ENCODE results near the gene AMPD2.

AMPD2 gene

GRCh38 chr1:109605381-109605780 is 14.3 kb upstream of the AMPD2 start:
- Histone ChIP-seq H3K9me2 (replicated peaks; ENCODE audit: insufficient read depth, low read length) (no peaks in the 10 kb centered on the region), H2AFZ (ENCODE audit: low read depth, low read length, severe bottlenecking) (no peak overlapping the region), H3K9ac (ENCODE audit: low read length) (no peak overlapping the region), H3K36me3 (ENCODE audit: low read length) (no peaks in the 10 kb centered on the region), H4K20me1 (ENCODE audit: low read depth, low read length) (no peaks in the 10 kb centered on the region), H3K79me2 (ENCODE audit: insufficient read depth, low read length) (no peaks in the 10 kb centered on the region), H3F3A (ENCODE audit: insufficient read depth) (no peaks in the 10 kb centered on the region), H3K4me2 (ENCODE audit: low read depth, low read length, poor library complexity, severe bottlenecking) (no peak overlapping the region), H3K27me3 (ENCODE audit: low read length) (no peaks in the 10 kb centered on the region), H3K27ac (ENCODE audit: low read depth, low read length) (no peak overlapping the region), H3K4me3 (ENCODE audit: insufficient read depth, low read length, poor library complexity, severe bottlenecking) (no peak overlapping the region), H3K9me3 (ENCODE audit: insufficient read depth, low read length) (no peaks in the 10 kb centered on the region)
- no peak for TF ChIP-seq CTCF (IDR thresholded peaks at IDR 0.05; ENCODE audit: insufficient read depth, low read length, poor library complexity, severe bottlenecking)
- TF ChIP-seq EZH2phosphoT487 (conservative IDR thresholded peaks at IDR 0.05; ENCODE audit: low read length) = no peak

GRCh38 chr1:109609881-109610280 is 9.8 kb upstream of the AMPD2 start:
- no peak overlapping the region for H2AFZ ChIP-seq (ENCODE audit: low read depth, low read length, severe bottlenecking)
- H3K9me3 ChIP-seq (ENCODE audit: insufficient read depth, low read length) = no peaks in the 10 kb centered on the region
- no peaks in the 10 kb centered on the region for H3K36me3 ChIP-seq (ENCODE audit: low read length)
- no peak for TF ChIP-seq EZH2phosphoT487 (conservative IDR thresholded peaks at IDR 0.05; ENCODE audit: low read length)
- H3K27me3 ChIP-seq (ENCODE audit: low read length) = no peaks in the 10 kb centered on the region
- no peak overlapping the region for H3K27ac ChIP-seq (ENCODE audit: low read depth, low read length)
- no peak overlapping the region for H3K4me2 ChIP-seq (ENCODE audit: low read depth, low read length, poor library complexity, severe bottlenecking)
- H3K79me2 ChIP-seq (ENCODE audit: insufficient read depth, low read length) = no peaks in the 10 kb centered on the region
- no peaks in the 10 kb centered on the region for H3K9me2 ChIP-seq (replicated peaks; ENCODE audit: insufficient read depth, low read length)
- H4K20me1 ChIP-seq (ENCODE audit: low read depth, low read length) = no peaks in the 10 kb centered on the region
- H3F3A ChIP-seq (ENCODE audit: insufficient read depth) = no peaks in the 10 kb centered on the region
- H3K9ac ChIP-seq (ENCODE audit: low read length) = no peak overlapping the region
- H3K4me3 ChIP-seq (ENCODE audit: insufficient read depth, low read length, poor library complexity, severe bottlenecking) = no peak overlapping the region

GRCh38 chr1:109610609-109611307 is 8.9 kb upstream of the AMPD2 start:
- H3K9me3 ChIP-seq (ENCODE audit: insufficient read depth, low read length) = no peaks in the 10 kb centered on the region
- no peaks in the 10 kb centered on the region for H3K27me3 ChIP-seq (ENCODE audit: low read length)
- no peaks in the 10 kb centered on the region for H3K79me2 ChIP-seq (ENCODE audit: insufficient read depth, low read length)
- no peaks in the 10 kb centered on the region for H4K20me1 ChIP-seq (ENCODE audit: low read depth, low read length)
- H3K9me2 ChIP-seq (replicated peaks; ENCODE audit: insufficient read depth, low read length) = no peaks in the 10 kb centered on the region
- H3K9ac ChIP-seq (ENCODE audit: low read length) = no peak overlapping the region
- no peak overlapping the region for H3K4me2 ChIP-seq (ENCODE audit: low read depth, low read length, poor library complexity, severe bottlenecking)
- no peaks in the 10 kb centered on the region for H3K36me3 ChIP-seq (ENCODE audit: low read length)
- H3F3A ChIP-seq (ENCODE audit: insufficient read depth) = no peaks in the 10 kb centered on the region
- no peak overlapping the region for H3K27ac ChIP-seq (ENCODE audit: low read depth, low read length)
- H2AFZ ChIP-seq (ENCODE audit: low read depth, low read length, severe bottlenecking) = no peak overlapping the region
- TF ChIP-seq CTCF (IDR thresholded peaks at IDR 0.05; ENCODE audit: insufficient read depth, low read length, poor library complexity, severe bottlenecking) = no peak
- TF ChIP-seq EZH2phosphoT487 (conservative IDR thresholded peaks at IDR 0.05; ENCODE audit: low read length) = no peak
- H3K4me3 ChIP-seq (ENCODE audit: insufficient read depth, low read length, poor library complexity, severe bottlenecking) = no peak overlapping the region

- Histone ChIP-seq H3K4me2 (ENCODE audit: low read depth, low read length, poor library complexity, severe bottlenecking) (no peak overlapping the region), H3K27me3 (ENCODE audit: low read length) (no peaks in the 10 kb centered on the region), H2AFZ (ENCODE audit: low read depth, low read length, severe bottlenecking) (no peak overlapping the region), H3K9me3 (ENCODE audit: insufficient read depth, low read length) (no peaks in the 10 kb centered on the region), H3K9me2 (replicated peaks; ENCODE audit: insufficient read depth, low read length) (no peaks in the 10 kb centered on the region), H3F3A (ENCODE audit: insufficient read depth) (no peaks in the 10 kb centered on the region), H3K79me2 (ENCODE audit: insufficient read depth, low read length) (no peaks in the 10 kb centered on the region), H3K9ac (ENCODE audit: low read length) (no peak overlapping the region), H3K27ac (ENCODE audit: low read depth, low read length) (no peak overlapping the region), H3K4me3 (ENCODE audit: insufficient read depth, low read length, poor library complexity, severe bottlenecking) (no peak overlapping the region), H3K36me3 (ENCODE audit: low read length) (no peaks in the 10 kb centered on the region), H4K20me1 (ENCODE audit: low read depth, low read length) (no peaks in the 10 kb centered on the region)
- TF ChIP-seq EZH2phosphoT487 (conservative IDR thresholded peaks at IDR 0.05; ENCODE audit: low read length) (no peak), CTCF (IDR thresholded peaks at IDR 0.05; ENCODE audit: insufficient read depth, low read length, poor library complexity, severe bottlenecking) (no peak)
These were observed 8.2 kb upstream of the AMPD2 start for GRCh38 chr1:109611308-109611990.

All from SU-DHL-6 (cell line).